HL-60 (cell line): ENCODE measurements around the gene LNPEP.

Experiments
- DNase-seq, 2 experiments: peaks; one replicate each; pipeline ENCODE4 v3.0.0-alpha.2; 2010 to 2020; ENCODE audit warnings: low read depth in 1 of 2, low spot score in 1 of 2
- H3K27ac ChIP-seq: fragments of 250-450 bp; sonication (Bioruptor Pico); replicated peaks from 2 replicates; pipeline ENCODE4 v1.5.1; 2020; ENCODE audit warnings: mild to moderate bottlenecking, moderate library complexity
- H3K27me3 ChIP-seq: fragments of 250-450 bp; sonication (Bioruptor Pico); 2 replicates; pipeline ENCODE4 v1.5.1; 2021; ENCODE audit warnings: mild to moderate bottlenecking, moderate library complexity; ENCODE audit not compliant: insufficient read depth, poor library complexity, severe bottlenecking
- H3K4me3 ChIP-seq: replicated peaks from 2 replicates; pipeline ENCODE4 v1.5.1; 2011; ENCODE audit warnings: mild to moderate bottlenecking, control low read depth, low read length; ENCODE audit not compliant: insufficient read depth
- CTCF ChIP-seq: IDR thresholded peaks from one replicate; pipeline ENCODE4 v1.5.1; 2011; ENCODE audit warnings: low read length, control low read depth, inconsistent platforms; ENCODE audit not compliant: insufficient read depth
- GABPA ChIP-seq: IDR thresholded peaks from 2 replicates; pipeline ENCODE4 v1.6.1; 2012; ENCODE audit warnings: low read depth
- POLR2AphosphoS5 ChIP-seq: IDR thresholded peaks from 2 replicates; pipeline ENCODE4 v1.6.1; 2012; ENCODE audit warnings: low read depth
- REST ChIP-seq: IDR thresholded peaks from 2 replicates; pipeline ENCODE4 v1.6.1; 2012; ENCODE audit warnings: low read depth; ENCODE audit not compliant: insufficient replicate concordance
- SPI1 ChIP-seq: IDR thresholded peaks from 2 replicates; pipeline ENCODE4 v1.6.1; 2012; ENCODE audit warnings: low read depth, mild to moderate bottlenecking, borderline replicate concordance
- long read RNA-seq: library from polyadenylated mRNA; unstranded; transcript quantifications from one replicate; pipeline ENCODE4 v2.0.0, GENCODE V29; 2020

Gene LNPEP
- long read RNA-seq, full-length matches to known transcripts: 17 of 24 reads
- long read RNA-seq, partial matches to known transcripts: 5 of 24 reads
- long read RNA-seq, other reads (novel, unspliced or antisense): 2 of 24 reads

GRCh38 chr5:96935559-96936430 lies at the start of gene LNPEP:
LNPEP (plus strand) TSS chr5:96936080; CDS start chr5:96936156, 76 bp downstream.
- peak; percentile 44; the same call in 1 of the 2 replicates for TF ChIP-seq POLR2AphosphoS5
- TF ChIP-seq GABPA: no peak
- Histone ChIP-seq H3K27me3 (no peaks in the 10 kb centered on the region), H3K4me3 (peak within 1 kb of the TSS; percentile 61), H3K27ac (peak within 1 kb of the TSS; percentile 94)
- DNase-seq: peak; percentile 74 to 93

- Histone ChIP-seq H3K27ac (no peak overlapping the region), H3K4me3 (no peak overlapping the region), H3K27me3 (no peaks in the 10 kb centered on the region)
- no peak for DNase-seq
- TF ChIP-seq REST: no peak
- no peak for TF ChIP-seq POLR2AphosphoS5
- TF ChIP-seq GABPA: no peak
- TF ChIP-seq SPI1: no peak
- no peak for TF ChIP-seq CTCF
These were observed 42.5 kb upstream of the LNPEP start for GRCh38 chr5:96893342-96893741.

- TF ChIP-seq GABPA (no peak), CTCF (no peak), SPI1 (no peak), POLR2AphosphoS5 (no peak), REST (no peak)
- no peak for DNase-seq
- H3K27ac ChIP-seq: peak overlapping the region; percentile 58
- no peaks in the 10 kb centered on the region for H3K27me3 ChIP-seq
- no peak overlapping the region for H3K4me3 ChIP-seq
These were observed 39.6 kb upstream of the LNPEP start for GRCh38 chr5:96896276-96896675.

GRCh38 chr5:96896806-96897205 lies 39.1 kb upstream of the LNPEP start:
- DNase-seq: peak in 1 of 2 experiments; percentile 40
- Histone ChIP-seq H3K4me3 (no peak overlapping the region), H3K27ac (peak overlapping the region; percentile 58), H3K27me3 (no peaks in the 10 kb centered on the region)
- TF ChIP-seq REST (no peak), SPI1 (peak; percentile 94)
